ENCODE data around the gene PRKCE.

- TF ChIP-seq, protein P1, sequence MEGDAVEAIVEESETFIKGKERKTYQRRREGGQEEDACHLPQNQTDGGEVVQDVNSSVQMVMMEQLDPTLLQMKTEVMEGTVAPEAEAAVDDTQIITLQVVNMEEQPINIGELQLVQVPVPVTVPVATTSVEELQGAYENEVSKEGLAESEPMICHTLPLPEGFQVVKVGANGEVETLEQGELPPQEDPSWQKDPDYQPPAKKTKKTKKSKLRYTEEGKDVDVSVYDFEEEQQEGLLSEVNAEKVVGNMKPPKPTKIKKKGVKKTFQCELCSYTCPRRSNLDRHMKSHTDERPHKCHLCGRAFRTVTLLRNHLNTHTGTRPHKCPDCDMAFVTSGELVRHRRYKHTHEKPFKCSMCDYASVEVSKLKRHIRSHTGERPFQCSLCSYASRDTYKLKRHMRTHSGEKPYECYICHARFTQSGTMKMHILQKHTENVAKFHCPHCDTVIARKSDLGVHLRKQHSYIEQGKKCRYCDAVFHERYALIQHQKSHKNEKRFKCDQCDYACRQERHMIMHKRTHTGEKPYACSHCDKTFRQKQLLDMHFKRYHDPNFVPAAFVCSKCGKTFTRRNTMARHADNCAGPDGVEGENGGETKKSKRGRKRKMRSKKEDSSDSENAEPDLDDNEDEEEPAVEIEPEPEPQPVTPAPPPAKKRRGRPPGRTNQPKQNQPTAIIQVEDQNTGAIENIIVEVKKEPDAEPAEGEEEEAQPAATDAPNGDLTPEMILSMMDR (IDR thresholded peaks at IDR 0.05) = no peak
- TF ChIP-seq POLR2A (IDR thresholded peaks at IDR 0.05) = no peak
These were observed 178.8 kb downstream of the PRKCE start for GRCh38 chr2:45830322-45830721.
